ENCODE data around the gene TNFAIP8L3.

The TNFAIP8L3 gene

DNA sequence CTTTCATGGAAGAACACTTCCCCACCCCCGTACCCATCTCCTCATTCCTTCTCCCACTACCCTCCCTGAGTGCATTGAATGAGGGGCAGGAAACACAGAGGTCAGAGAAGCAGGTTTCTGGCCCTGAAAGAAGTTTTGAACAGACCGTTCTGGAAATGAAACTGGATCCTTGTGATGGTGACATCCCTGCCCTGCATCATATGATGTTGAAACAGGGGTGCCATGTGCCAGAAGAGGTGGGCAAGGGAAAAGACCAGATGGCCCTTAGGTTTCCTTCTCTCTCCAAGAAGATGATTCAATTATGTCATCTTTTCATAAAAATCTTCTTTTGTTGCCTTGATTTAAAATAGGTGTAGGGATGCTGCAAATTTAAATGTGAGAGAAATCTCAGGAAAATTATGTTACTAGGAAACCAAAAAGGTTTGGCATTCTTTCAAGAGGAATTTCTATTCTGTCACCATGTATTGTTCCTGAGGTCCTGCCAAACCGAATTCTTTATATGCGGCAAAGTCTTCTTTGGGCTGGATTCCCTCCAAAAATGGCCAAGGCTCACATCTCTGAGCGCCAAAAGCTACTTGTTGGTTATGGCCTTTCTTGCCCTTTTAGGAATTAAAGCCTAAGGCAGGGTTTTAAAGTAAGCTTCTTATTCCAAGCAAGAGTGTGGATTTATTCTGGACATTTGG is 19.9 kb upstream of the TNFAIP8L3 start:
- DNase-seq (ENCODE audit: low read depth) = no peak

DNA sequence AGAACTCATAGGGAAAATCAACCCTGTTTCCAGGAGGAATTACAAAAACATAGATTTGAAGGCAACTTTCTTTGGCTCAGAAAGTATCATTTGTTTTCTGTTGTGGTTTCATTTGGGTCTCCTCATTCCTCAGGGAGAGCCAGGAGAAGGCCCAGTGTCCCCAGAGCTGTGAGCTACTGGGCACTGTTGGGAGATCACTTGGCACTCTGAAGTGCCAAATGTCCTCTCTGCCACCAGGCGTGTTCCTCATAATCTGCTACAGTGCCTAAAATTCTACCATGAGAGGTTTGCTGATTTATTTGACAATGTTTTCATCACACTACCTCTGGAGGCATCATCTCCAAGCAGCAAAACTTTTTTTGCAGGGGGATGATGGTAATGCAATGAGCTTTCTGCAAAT is 17.4 kb upstream of the TNFAIP8L3 start:
- no peak for DNase-seq (ENCODE audit: low read depth)

DNA sequence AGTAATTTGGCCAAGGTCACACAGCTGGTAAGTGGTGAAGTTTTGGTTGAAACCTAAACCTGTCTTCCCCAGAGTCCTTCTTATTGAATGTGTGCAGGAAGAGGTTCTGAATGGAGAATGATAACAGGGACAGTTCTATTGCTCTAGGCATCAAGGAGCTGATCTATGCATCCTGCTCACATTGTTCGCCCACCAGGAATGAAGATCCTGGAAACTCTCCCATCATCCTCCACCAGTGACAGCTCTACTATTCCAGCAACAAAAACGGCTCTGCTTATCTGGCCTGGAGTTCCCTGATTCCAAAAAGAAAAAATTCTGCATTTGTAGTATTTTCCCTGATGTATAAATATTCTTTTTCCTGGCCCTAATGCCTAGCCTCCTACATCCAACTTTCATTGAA is 16.4 kb upstream of the TNFAIP8L3 start:
- DNase-seq (ENCODE audit: low read depth) = no peak

DNA sequence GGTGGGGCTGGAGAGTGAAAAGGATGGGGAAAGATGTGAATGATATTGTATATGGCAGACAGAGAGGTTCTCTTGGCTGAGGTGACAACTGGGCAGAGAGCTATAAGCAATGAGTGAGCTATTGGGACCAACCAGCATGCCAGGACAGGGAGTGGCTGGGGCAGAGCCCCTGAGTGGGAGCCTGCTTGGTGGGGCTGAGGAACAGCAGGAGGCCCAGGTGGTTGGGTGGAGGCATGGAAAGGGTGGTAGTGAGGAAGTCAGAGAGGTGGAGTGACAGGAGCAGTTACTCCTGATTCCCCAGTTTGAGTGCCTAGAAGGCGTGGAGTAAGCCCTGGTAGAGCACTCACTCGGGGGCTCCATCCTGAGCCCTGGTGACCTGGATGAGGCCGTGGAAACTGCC is 15.5 kb upstream of the TNFAIP8L3 start:
- DNase-seq (ENCODE audit: low read depth) = no peak

DNA sequence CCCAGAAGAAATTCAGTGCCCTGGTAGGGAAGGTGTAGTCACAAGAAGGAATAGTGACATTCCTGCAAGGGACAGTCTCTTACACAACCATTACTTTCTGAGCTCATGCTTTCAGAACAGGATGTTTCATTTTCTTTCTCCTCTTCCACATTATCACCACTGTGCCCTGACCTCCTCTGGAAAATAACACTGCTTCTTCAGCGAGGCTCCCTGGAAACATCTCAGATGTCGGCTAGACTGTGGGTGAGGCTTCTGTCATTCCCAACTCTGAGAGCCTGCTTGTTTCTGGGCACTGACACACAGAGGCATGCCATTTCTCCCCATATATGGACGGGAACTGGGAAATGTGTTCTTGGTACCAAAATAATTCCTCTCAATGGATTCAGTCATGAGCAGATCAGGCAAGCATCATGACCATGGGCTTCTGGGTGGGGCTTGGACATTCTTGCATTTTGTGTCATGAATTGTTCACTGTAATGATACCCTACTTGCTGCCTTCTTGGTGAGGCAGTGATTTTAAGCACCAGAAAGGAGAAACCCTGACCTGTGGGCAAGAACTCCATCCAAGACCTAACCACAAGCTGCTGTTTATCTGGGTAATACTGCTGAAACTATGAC is 14.3 kb upstream of the TNFAIP8L3 start:
- no peak for DNase-seq (ENCODE audit: low read depth)

DNA sequence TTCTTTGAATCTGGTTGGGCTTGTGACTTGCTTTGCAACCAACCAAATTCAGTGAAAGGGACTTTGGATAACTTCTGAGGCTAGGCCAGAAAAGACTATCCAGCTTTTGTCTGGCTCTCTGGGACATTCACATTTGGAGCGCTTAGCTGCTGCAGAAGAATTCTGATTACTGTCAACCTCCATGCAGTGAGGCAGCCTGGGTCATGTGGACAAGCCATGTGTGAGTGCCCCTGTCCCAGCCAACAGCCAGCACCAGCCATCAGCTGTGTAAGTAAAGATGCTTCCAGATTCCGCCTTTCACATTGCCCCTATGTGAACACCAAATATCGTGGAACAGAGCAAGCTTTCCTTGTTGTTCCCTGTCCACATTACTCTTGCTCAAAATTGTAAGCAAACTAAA is 12.9 kb upstream of the TNFAIP8L3 start:
- DNase-seq (ENCODE audit: low read depth) = no peak

DNA sequence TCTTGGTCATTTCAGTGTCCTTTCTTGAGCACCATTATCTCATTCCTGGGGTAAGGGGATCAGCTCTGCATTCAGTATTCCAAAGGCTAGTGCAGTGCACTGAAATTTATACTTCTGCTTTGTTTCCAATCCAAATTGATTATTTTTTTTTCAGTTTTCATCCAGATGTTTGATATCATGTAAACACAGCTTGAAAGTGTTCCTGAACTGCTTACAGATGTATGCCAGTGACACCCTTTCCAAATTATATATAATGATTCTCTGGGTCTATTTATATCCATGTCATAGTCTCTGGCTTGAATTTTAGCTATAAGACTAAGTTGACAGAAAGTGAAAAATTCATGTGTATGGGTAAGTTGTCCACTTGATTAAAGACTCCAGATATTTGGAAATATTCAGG is 11.8 kb upstream of the TNFAIP8L3 start:
- no peak for DNase-seq (ENCODE audit: low read depth)

DNA sequence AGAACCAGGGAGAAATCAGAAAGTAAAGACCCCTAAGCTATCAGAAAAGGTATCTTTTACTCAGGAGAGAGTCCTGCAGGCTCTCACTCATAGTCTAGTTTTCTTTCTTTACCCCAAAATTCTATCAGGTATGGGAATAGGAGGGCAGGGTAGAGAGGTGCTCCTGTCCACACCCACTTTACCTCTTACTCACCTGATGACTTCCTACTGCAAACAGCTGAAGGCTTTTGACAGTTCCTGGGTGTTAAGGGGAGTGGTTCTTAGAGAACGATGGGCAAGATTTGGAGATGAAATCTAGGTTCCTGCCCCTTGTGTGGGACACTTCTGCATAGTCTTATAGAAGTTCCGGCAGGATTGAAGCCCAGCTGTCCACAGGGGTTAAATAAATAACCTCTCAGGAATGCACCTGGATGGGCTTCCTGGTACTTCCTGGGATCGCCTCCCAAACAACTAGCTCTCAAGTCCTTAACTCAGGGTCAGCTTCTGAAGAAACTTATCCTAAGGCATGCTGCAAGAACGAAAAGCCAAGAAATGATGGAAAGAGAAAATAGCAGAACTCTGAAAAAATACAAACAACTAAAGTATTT is 10.8 kb upstream of the TNFAIP8L3 start:
- DNase-seq (ENCODE audit: low read depth) = no peak

DNA sequence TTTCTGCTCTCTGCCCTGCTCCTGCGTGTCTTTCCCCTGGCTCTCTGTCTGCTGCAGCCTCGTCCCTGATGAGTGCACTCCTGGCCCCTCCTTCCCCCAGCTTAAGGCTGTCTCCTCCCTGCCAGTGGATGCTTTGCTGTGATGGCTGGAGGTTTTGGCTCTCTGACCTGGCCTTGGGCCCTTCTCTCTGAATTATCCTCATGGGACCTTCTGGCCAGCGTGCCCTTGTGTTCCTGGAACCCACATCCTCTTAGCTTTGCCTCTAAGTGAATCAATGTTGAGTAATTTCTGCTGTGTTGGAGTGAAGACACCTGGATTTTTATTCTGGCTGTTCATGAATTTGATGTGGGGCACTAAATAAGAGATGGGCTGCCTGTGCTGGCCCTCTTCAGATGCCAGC is 9.8 kb upstream of the TNFAIP8L3 start:
- DNase-seq (ENCODE audit: low read depth) = no peak

DNA sequence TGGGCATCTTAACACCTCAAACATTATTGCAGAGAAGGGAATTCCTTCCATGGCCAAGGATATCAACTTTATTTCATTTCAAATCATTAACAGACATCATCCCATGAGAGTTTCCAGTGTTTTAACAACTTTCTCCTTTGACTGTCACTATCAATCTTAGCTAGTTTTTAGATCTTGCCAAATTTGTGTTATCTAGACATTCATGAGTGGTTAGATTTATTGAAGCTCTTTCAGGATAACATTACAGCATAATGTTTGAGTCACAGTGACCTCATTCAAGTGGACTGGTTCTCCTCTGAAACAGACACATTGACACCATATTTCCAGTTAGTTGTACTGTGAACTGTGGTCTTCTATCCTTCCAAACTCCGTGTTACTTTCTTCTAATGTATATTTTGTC is 8.6 kb upstream of the TNFAIP8L3 start:
- DNase-seq (ENCODE audit: low read depth) = no peak

DNA sequence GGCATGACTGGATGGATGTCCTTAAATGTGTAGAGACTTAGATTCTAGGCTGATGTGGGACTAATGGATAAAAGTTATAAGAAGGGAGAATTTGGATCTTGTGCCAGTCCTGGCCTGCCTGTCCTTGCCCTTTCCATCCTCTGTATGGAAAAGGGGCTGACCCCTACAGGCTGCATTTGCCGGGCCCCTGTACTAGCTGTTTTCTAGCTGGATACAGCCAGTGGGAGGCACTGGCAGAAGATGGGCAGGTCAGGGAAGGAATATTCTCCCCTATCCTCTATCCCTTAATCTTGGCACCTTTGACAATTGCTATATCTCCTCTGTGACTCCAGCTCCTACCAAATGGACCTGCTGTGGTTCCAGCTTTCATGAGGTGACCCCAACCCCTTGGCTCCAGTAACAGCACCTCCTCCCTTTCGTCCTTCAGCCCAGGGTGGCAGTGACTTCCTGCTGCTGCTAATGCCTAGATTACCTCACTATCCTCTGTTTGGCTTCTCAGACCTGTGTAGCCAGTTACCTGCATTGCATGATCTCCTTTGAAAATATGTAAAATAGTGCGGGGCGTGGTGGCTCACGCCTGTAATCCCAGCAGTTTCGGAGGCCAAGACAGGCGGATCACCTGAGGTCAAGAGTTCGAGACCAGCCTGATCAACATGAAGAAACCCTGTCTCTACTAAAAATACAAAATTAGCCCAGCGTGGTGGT is 6.2 kb upstream of the TNFAIP8L3 start:
- no peak for DNase-seq (ENCODE audit: low read depth)

DNA sequence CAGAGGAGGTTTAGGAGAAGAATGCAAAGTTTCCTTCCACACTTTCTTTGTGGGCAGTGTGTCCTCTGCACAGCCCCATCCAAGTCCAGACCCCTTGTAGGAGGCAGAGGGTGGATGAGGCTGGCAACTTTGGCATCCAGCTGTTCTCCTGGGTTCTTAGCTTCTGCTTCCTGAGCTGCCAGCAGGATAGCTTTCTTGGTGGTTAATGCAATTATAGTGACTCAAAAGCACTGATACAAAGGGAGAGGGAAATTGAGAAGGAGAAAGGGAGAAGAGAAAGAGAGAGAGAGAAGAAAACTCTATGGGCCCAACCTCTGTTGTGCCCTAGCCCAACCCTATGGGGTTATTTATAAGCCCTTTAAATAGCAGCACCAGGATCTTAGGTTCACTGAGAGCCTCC is 4.5 kb upstream of the TNFAIP8L3 start:
- no peak for DNase-seq (ENCODE audit: low read depth)

DNA sequence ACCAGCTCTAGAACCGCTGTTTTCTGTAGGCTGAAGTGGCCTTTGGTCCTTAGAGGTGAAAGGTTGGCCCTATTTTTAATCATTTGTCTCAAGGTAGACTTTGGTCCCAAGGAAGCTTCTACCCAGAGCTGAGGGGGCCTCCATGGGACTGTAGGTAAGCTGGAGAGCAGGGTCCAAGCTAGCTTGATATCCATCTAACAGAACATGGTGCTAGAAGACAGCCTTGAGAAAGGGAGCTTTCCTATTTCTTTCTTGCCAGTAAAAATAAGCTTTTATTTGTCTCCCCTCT is 3.6 kb upstream of the TNFAIP8L3 start:
- DNase-seq (ENCODE audit: low read depth) = no peak

DNA sequence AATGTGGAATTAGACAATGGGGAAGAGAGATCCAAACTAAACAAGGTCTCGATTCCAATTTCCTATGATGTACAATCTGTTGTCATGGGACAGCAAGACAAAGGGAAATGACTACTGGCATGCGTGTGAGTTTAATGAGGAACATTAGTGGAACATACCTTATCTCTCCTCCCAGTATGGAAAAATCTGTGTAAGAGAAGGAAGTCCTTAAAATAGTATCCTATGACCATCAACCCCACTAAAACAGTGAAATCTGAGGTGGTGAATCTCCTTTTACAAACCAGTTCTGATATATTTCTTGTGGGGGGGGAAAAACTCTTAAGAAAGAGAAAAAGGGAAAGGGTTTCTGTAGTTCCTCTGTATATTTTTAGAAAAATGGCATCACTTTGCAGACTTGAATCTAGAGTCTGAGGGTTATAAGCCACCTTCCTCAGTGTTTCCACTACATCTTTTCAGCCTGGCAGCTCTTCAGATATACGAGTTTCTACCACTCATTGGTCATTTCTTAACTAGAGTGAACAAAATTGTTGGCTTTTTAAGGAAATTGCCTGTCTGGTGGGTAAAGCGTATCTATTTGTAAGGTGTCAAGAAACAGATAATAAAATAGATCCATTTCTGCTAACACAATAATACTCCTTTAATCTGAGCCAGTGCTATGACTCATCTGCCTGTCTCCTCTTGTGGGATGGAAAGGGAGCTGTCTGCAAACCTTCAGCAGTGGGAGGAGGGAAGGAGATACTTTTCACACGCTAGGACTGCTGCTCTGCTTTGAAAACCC is 3.0 kb upstream of the TNFAIP8L3 start:
- no peak for DNase-seq (ENCODE audit: low read depth)

DNA sequence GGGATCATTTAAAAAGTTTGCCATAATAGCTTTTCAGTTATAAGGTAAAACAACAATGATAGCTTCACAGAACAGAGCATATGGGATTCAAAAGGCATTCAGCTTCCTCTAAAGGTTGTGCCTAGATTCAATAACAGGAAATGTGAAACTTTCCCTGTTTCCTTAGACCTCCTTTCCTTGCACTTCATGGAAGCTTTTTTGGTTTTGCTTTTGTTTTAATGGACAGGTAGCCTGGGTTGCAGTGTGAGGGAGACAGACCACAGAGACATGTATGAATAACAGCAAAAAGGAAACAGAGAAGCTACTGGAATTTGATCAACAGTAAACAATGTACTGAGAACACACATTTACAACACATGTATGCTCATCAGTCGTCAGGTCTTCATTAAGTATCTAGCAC is 2.3 kb upstream of the TNFAIP8L3 start:
- no peak for DNase-seq (ENCODE audit: low read depth)

DNA sequence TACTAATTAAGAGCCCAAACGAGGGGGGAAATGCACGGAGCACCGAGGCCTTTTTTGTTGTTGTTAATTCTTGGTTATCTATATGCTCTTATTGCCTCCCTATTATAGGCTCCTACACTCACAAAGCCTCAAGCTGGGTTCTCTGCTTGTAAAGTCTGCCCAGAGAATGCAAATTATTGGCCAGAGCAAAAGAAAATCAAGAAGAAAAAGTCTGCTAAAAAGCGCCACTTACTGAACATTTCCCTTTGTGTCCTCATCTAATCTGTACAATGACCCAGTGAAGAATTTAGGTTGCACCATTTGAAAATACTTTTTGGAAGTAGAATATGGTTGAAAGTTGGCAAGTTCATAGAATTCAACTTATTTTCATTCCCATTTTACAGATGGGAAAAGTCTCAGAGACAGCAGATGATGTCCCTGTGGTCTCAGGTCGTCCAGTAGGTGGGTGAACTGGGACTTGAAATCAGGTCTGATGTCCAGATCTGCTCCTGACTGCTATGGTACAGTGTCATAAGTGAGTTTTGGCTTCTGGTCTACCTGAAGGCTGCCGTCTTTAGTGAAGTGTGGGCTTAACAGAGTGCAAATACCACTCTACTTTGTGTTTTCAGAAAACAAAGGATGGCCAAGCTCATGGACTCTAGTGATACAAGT is 1.1 kb upstream of the TNFAIP8L3 start:
- no peak for DNase-seq (ENCODE audit: low read depth)

DNA sequence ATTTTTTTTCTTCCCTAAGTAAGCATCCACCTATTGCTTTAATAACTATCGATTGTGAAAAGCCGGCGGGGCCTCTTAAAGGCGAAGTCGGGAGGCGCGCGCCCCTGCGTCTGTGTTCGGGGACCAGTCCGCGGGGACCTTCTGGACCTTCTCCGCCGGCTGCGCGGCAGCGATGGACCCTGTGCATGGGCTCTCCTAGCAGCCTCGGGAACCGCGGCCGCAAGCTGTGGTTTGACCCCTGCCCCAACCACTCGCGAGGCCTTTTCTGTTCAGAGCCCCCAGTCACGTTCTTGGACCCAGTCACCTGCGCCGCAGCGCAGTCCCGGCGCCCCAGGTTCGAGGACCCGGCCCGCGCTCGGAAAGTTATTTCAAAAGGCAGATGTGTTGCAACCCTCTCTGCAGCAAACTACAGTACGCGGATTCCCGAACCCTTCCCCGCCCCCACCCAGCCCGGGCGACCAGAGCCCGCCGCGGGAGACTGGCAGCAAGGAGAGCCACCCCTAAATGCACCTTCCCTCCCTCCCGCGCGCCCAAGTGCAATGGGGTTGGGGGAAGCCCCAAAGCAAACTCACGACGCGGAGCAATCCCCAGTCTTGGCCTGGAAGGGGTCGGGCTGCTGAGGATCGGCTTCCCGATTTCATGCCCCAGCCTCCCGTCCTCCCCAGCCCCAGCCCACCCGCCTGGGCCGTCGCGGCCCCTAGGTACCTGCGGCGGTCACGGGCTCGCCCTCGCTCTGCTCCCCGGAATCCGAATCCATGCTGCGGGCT is 684 bp downstream of the TNFAIP8L3 start:
- no peak for DNase-seq (ENCODE audit: low read depth)

DNA sequence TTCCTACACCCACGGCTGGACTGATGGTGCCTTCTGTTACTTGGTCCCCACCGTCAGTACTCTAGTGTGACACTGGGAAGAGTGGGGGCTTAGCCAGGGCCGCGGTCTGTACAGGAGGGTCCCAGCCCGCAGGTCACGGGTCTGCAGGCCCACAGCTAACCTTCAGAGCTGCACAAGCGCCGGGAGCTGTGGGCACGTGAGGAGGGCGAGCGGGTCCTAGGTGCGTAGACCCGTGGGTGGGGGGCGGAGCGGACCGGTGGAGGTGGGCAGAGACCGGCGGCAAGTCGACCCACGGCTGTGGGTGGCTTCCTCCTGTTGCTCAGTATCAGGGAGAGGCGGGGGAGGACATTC is 1.2 kb downstream of the TNFAIP8L3 start:
- no peak for DNase-seq (ENCODE audit: low read depth)

DNA sequence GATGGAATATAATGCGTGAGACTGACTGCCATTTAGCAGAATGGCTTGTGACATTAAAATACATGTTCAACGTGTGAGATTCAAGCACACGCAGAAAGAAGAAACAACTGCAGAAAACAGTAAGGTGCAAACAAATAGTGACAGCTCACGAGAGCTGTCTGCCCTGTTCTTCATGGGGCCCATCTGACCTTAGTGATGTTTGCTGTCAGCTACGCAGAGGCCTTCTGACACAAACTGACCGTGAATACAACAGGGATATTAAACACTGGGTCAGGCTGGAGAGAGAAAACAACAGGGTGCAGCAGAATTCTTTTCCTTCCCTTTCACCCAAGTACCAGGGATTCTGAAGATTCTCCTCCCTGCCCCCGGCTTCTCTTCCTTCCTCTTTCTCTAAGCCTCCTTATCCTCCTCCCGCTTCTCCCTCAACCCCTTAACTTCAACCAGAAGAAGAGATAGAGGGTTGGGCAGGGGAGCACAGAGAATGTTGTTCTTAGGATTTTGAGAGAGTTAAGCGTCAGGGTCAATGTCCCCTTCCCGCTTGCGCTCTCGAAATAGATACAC is 2.1 kb downstream of the TNFAIP8L3 start:
- no peak for DNase-seq (ENCODE audit: low read depth)

DNA sequence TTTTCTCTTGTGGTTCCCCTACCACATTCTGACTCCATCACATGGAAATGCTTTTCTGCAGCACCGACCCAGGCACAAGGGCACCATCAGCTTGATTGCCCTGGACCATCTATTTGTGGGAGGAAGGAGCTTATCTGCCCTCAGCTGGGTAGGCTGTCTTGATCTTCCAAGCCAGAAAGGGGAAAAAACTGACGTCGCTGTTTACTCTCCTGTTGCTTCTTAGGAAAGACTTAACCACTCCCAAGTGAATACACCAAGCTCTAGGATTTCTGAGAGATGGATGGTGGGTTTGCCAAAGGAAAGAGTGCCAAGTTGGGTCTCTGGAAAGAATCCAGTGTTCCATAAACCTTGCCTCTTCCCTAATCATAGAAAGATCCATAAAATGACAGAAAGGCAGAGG is 4.0 kb downstream of the TNFAIP8L3 start:
- DNase-seq (ENCODE audit: low read depth) = no peak

Measured in T-helper 22 cell (primary cell).